Cardiac muscle cell (in vitro differentiated cells and primary cell): Measurements from ENCODE around the gene CNPPD1. TPM values are rescaled to one million over a fixed set of nuclear protein-coding genes. Genes with fewer than 3 reads are reported as not detected.

Source experiments
- DNase-seq, 2 donors: peaks; one replicate each; pipeline versions ENCODE4 v3.0.0 to v3.0.0-alpha.2; 2010 to 2017; ENCODE audit warnings: low read depth in 1 of 2, low spot score in 1 of 2
- H3K27ac ChIP-seq: fragments of 200-600 bp; sonication (generic); 2 replicates; pipeline ENCODE4 v1.5.1; 2016
- H3K27me3 ChIP-seq: fragments of 200-600 bp; sonication (generic); 2 replicates; pipeline ENCODE4 v1.6.0; 2016; ENCODE audit warnings: control low read depth
- H3K36me3 ChIP-seq: fragments of 200-600 bp; sonication (generic); 2 replicates; pipeline ENCODE4 v1.5.1; 2016; ENCODE audit warnings: control low read depth
- H3K4me1 ChIP-seq: fragments of 200-600 bp; sonication (generic); 2 replicates; pipeline ENCODE4 v1.8.1; 2017; ENCODE audit warnings: low read depth, mild to moderate bottlenecking, mixed run types
- H3K4me3 ChIP-seq: fragments of 200-600 bp; sonication (generic); 2 replicates; pipeline ENCODE4 v1.5.1; 2016; ENCODE audit warnings: mild to moderate bottlenecking
- H3K9me3 ChIP-seq: fragments of 200-600 bp; sonication (generic); 2 replicates; pipeline ENCODE4 v1.5.1; 2017; ENCODE audit warnings: low read depth, mild to moderate bottlenecking, control low read depth
- polyA plus RNA-seq: library from polyadenylated mRNA; unstranded; fragments of >200 nt; fragmentation: Nextera tagmentation; extraction: Ambion mirVana; gene quantifications from 2 replicates; pipeline ENCODE4 v1.2.1, GENCODE V29; 2016
- total RNA-seq: library from RNA; depleted of rRNA; stranded (reverse); fragments of >200 nt; gene quantifications from 2 replicates; pipeline ENCODE4 v1.2.3, GENCODE V29; 2016
- TF ChIP-seq, protein P1 (sequence below): IDR thresholded peaks from 2 replicates; pipeline ENCODE4 v1.5.1; 2012; ENCODE audit warnings: low read depth, mild to moderate bottlenecking, low read length

Gene CNPPD1
- total and polyA plus RNA-seq, 2 experiments from 2014 or later = 42.6 to 81.9 TPM

DNA sequence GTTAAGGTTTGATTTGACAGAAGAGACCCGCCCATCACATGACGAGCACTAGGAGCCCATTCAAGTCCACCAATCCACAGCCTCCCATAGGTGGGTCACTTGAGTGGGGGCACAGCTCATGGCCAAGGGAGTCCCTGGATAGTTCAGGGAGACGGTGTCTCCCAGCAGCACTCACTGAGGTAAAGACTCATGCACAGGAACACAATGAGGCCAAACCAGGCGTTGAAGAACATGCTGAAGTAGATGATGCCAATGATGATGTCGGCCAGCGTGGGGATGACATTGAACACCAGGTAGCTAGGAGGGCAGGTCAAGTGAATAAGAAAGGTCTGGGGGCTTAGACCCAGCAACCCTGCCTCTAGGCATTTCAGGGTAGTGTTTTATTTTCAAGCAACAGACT lies 38.1 kb upstream of the CNPPD1 start:
- no peak for DNase-seq
- TF ChIP-seq, protein P1, sequence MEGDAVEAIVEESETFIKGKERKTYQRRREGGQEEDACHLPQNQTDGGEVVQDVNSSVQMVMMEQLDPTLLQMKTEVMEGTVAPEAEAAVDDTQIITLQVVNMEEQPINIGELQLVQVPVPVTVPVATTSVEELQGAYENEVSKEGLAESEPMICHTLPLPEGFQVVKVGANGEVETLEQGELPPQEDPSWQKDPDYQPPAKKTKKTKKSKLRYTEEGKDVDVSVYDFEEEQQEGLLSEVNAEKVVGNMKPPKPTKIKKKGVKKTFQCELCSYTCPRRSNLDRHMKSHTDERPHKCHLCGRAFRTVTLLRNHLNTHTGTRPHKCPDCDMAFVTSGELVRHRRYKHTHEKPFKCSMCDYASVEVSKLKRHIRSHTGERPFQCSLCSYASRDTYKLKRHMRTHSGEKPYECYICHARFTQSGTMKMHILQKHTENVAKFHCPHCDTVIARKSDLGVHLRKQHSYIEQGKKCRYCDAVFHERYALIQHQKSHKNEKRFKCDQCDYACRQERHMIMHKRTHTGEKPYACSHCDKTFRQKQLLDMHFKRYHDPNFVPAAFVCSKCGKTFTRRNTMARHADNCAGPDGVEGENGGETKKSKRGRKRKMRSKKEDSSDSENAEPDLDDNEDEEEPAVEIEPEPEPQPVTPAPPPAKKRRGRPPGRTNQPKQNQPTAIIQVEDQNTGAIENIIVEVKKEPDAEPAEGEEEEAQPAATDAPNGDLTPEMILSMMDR = no peak
- H3K36me3 ChIP-seq = peaks cover 3% of the 10 kb centered on the region
- no peaks in the 10 kb centered on the region for H3K9me3 ChIP-seq
- no peaks in the 10 kb centered on the region for H3K27me3 ChIP-seq
- peaks cover 12% of the 10 kb centered on the region for H3K4me1 ChIP-seq
- no peak overlapping the region for H3K4me3 ChIP-seq
- H3K27ac ChIP-seq = no peak overlapping the region

DNA sequence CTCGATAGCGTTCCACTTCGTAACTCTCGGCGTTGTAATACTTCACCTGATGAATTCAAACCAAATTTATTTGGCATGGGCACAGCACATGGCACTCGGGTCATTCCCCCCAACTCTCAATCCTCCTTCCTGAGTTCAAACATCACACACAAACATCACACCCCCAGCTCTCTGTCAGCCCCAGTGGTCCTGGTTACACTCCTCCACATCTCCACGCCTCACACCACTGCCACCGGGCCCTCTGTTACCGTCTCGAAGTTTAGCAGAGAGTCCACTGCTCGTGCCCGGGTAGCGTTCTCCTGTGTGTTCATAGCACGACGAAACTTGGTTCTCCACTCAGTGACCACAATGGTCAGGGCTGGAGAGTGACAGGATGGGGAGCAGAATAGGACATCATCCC lies 37.4 kb upstream of the CNPPD1 start:
- no peak for DNase-seq
- Histone ChIP-seq H3K27ac (no peak overlapping the region), H3K27me3 (no peaks in the 10 kb centered on the region), H3K4me3 (no peak overlapping the region), H3K9me3 (no peaks in the 10 kb centered on the region), H3K36me3 (no peaks in the 10 kb centered on the region), H3K4me1 (peaks cover 9% of the 10 kb centered on the region)
- TF ChIP-seq, protein P1 = no peak

DNA sequence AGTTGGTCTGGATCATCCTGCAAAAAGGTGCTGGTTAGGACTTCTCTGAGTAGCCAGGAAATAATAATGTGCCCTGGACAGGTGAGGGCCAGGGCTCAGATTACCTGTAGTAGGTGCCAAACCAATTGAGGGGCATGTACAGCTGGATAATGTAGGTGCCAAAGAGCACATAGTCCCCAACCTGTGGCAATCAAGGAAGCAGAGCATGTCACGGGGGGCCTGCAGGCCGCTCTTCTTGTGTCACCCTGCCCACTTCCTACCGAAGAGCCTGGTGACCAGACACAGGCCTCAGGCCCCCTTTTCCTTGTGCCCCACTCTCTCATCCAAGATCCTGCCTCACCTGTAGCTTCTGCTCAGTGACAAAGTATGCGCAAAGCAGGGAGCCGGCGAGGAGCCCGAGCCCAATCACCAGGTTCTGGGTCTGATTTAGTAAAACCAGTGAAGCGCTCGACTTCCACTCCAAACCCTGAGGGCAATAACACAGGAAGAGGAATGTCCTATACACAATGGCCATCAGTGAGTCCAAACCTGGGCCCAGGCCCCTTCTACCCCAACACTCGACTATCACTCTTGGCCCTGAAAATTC lies 36.9 kb upstream of the CNPPD1 start:
- no peak for DNase-seq
- TF ChIP-seq, protein P1 = no peak
- H3K36me3 ChIP-seq = peaks cover 4% of the 10 kb centered on the region

DNA sequence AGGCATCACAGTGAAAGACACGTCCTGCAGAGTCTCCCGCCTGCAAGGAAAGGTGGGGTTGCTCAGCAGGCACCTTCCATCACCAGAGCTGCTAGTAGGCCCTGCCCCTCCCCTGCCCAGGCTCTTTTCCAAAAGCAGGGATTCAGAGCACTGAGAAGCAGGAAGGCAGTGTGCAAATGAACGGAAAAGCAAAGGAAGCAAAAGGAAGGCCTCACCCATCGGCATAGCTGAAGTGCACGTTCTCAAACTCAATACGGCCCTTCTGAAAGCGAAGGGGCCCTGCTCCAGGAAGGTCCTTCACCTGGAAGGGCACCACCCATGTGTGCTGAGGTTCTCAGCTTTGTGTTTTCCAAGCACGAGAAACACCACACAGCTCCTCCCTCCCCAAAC lies 36.3 kb upstream of the CNPPD1 start:
- Histone ChIP-seq H3K27me3 (no peaks in the 10 kb centered on the region), H3K36me3 (peaks cover 8% of the 10 kb centered on the region), H3K27ac (no peak overlapping the region), H3K4me3 (no peak overlapping the region), H3K9me3 (no peaks in the 10 kb centered on the region), H3K4me1 (peaks cover 6% of the 10 kb centered on the region)
- TF ChIP-seq, protein P1 = no peak
- no peak for DNase-seq

More for the DNA sequence above, 36.9 kb upstream of the CNPPD1 start:
- Histone ChIP-seq H3K27ac (no peak overlapping the region), H3K27me3 (no peaks in the 10 kb centered on the region), H3K9me3 (no peaks in the 10 kb centered on the region), H3K4me1 (peaks cover 6% of the 10 kb centered on the region), H3K4me3 (no peak overlapping the region)

DNA sequence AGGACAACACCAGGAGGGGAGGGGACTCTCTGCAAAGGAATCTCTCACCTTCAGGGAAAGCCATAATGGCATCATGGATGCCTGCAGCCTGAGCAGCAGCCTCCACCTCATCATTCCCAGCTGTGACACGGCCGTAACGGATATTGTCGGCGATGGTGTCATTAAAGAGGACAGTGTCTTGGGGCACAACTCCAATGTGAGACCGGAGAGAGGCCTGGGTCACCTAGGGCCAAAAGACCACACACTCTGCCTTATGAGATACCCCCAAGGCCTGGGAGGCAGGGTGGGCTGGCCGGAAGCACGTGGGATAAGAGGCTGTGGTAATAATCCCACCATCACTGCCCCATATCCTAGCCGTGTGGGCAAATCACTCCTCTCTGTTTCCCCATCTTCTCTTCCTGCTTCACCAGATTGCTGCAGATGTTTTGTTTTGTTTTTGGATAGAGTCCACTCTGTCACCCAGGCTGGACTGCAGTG lies 34.2 kb upstream of the CNPPD1 start:
- Histone ChIP-seq H3K4me3 (no peak overlapping the region), H3K9me3 (no peaks in the 10 kb centered on the region), H3K4me1 (no peaks in the 10 kb centered on the region), H3K27ac (no peak overlapping the region), H3K36me3 (peaks cover 8% of the 10 kb centered on the region), H3K27me3 (no peaks in the 10 kb centered on the region)
- TF ChIP-seq, protein P1 = no peak
- no peak for DNase-seq
